ENCODE data around the gene ABLIM2. TPM values are rescaled to one million over a fixed set of nuclear protein-coding genes. Genes with fewer than 3 reads are reported as not detected.

Gene ABLIM2
- total and polyA plus RNA-seq, 2 experiments from 2014 or later, result 4.9 to 5.8 TPM

DNA sequence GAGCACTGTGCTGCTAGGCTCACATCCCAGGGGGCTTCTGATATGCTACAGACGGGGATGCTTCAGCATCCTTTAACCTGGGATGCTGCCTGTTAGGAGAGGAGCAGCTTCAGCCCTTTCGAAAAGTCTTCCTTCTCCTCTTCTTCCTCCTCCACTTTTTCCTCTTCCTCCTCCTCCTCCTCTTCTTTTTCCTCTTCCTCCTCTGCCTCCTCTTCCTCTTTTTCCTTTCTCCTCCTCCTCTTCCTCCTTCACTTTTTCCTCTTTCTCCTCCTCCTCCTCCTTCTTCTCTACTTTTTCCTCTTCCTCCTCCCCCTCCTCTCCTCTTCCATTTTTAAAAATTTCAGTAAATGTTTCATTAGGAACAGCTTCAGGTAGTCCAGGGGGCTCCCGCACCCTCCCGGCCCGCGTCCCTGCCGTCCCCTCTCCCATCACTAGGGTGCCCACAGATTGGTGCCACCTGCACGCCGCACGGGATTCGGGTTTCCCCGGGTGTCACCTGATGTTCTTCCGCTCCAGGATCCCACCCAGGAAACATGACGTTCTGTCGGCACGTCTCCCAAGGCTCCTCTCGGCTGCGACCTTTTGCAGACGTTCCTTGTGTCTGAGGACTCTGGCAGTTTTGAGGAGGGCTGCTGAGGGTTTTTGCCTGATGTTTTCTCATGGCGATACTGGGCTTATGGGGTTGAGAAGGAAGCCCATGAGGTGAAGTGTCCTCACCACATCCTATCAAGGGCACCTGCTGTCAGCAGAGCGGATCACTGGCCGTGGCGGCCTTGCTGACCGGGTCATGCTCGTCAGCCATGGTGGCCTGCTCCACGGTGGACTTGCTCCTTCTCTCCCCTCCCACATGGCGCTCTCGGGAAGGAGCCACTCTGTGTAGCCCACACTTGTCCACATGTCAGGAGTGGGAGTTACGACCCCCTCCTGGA lies 135.6 kb downstream of the ABLIM2 start:
- no peak for DNase-seq (ENCODE audit: low read depth in 1 of 2, low spot score in 1 of 2)
- TF ChIP-seq, protein P1, sequence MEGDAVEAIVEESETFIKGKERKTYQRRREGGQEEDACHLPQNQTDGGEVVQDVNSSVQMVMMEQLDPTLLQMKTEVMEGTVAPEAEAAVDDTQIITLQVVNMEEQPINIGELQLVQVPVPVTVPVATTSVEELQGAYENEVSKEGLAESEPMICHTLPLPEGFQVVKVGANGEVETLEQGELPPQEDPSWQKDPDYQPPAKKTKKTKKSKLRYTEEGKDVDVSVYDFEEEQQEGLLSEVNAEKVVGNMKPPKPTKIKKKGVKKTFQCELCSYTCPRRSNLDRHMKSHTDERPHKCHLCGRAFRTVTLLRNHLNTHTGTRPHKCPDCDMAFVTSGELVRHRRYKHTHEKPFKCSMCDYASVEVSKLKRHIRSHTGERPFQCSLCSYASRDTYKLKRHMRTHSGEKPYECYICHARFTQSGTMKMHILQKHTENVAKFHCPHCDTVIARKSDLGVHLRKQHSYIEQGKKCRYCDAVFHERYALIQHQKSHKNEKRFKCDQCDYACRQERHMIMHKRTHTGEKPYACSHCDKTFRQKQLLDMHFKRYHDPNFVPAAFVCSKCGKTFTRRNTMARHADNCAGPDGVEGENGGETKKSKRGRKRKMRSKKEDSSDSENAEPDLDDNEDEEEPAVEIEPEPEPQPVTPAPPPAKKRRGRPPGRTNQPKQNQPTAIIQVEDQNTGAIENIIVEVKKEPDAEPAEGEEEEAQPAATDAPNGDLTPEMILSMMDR (IDR thresholded peaks at IDR 0.05; ENCODE audit: low read depth, low read length), result no peak

DNA sequence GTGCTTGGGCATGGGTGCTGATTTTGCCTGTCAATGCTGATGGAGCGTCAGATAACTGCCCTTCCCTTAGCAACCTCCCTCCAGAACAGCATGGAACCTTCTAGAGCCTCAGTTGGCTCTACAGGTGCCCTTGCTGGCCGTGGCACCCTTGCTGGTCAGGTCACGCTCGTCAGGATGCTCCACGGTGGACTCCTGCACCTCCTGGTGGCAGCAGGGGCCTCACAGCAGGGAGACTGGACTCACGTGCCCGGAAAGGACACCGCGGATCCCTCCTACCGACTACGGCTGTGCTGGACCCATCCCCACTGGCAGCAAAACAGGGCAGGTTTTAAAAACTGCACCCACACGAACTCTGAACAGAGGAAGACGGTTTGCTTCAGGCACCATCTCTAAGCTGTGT lies 136.8 kb downstream of the ABLIM2 start:
- Histone ChIP-seq H3K9me3 (ENCODE audit: low read depth) (no peaks in the 10 kb centered on the region), H3K36me3 (no peaks in the 10 kb centered on the region), H3K4me3 (no peak overlapping the region), H3K4me1 (ENCODE audit: low read depth) (peaks cover 3% of the 10 kb centered on the region), H3K27me3 (no peaks in the 10 kb centered on the region), H3K27ac (no peak overlapping the region)
- DNase-seq (ENCODE audit: low read depth in 1 of 2, low spot score in 1 of 2), result no peak
- TF ChIP-seq, protein P1 (IDR thresholded peaks at IDR 0.05; ENCODE audit: low read depth, low read length), result peak; percentile 15

More for the DNA sequence above, 135.6 kb downstream of the ABLIM2 start:
- H3K27ac ChIP-seq, result no peak overlapping the region
- H3K36me3 ChIP-seq, result no peaks in the 10 kb centered on the region
- no peaks in the 10 kb centered on the region for H3K4me1 ChIP-seq (ENCODE audit: low read depth)
- H3K4me3 ChIP-seq, result no peak overlapping the region
- no peaks in the 10 kb centered on the region for H3K9me3 ChIP-seq (ENCODE audit: low read depth)
- no peaks in the 10 kb centered on the region for H3K27me3 ChIP-seq

DNA sequence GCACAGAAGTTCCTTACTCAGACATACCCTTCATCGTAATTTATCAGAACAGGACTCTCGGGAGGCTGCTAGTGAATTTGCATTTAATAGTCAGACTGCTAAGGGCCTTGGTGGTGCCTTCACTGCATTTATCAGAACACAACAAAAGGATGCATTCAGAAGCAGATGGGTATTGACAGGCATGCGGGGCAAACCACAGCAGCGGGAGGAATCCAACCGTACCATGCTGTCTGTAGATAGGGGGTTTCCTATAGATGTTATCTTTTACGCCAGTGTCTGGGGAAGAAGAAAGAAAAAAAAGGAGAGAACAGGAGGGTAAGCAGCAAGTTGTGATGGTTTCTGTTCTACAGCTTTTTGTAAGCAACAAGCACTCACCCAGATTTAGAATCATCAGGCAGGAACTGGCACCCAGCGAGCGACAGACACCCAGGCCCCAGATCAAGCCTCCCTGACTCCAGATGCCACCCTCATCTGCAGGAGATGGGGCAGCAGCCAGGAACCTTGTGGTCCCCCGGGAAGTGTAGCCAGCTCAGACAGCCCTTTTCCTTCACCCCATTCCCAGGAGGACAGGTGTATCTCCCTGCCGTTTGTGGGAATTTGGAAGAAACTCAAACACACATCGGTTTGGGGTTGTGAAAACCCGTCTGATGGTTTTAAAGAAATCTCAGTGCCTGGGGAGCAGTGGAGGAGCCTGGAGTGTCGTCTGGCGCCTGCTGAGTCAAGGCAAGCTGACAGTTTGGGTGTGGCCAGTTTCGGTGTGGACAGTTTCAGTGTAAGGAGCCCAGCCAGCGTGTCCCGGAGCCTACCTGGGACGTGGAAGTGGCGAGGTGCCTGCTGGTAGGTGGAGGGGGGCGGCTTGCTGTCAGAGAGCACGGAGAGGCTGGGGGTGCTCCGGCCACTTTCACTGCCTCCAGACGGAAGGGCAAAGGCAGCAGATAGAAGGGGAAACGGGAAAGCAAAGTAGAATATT lies 138.9 kb downstream of the ABLIM2 start:
- TF ChIP-seq, protein P1 (IDR thresholded peaks at IDR 0.05; ENCODE audit: low read depth, low read length), result no peak
- no peaks in the 10 kb centered on the region for H3K9me3 ChIP-seq (ENCODE audit: low read depth)
- no peak overlapping the region for H3K27ac ChIP-seq
- H3K27me3 ChIP-seq, result no peaks in the 10 kb centered on the region
- no peak for DNase-seq (ENCODE audit: low read depth in 1 of 2, low spot score in 1 of 2)
- H3K4me3 ChIP-seq, result no peak overlapping the region
- H3K36me3 ChIP-seq, result no peaks in the 10 kb centered on the region
- H3K4me1 ChIP-seq (ENCODE audit: low read depth), result peaks cover 5% of the 10 kb centered on the region

DNA sequence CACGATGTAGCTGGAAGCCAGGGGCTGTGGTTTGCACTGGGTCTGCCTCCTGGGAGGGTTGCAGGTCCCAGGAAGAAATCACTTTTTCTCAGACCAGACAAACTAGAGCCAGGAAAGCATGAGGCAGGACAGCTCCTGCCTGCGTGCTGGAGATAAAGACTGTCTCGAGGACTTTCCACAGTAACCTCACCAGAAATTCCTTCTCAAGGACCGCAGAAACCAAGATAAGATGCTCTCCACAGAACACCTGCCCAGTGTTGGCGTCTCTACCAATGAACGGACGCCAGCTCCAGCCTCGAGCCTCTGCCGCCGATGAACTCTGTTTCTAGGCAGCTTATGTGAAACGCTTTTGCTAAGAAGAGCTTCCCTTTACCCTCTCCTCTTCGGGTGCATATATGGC lies 142.1 kb downstream of the ABLIM2 start:
- Histone ChIP-seq H3K36me3 (no peaks in the 10 kb centered on the region), H3K4me1 (ENCODE audit: low read depth) (peaks cover 5% of the 10 kb centered on the region), H3K27ac (no peak overlapping the region), H3K4me3 (no peak overlapping the region), H3K27me3 (no peaks in the 10 kb centered on the region), H3K9me3 (ENCODE audit: low read depth) (no peaks in the 10 kb centered on the region)
- TF ChIP-seq, protein P1 (IDR thresholded peaks at IDR 0.05; ENCODE audit: low read depth, low read length), result no peak
- peak in 1 of 2 donors; percentile 47 for DNase-seq (ENCODE audit: low read depth in 1 of 2, low spot score in 1 of 2)

DNA sequence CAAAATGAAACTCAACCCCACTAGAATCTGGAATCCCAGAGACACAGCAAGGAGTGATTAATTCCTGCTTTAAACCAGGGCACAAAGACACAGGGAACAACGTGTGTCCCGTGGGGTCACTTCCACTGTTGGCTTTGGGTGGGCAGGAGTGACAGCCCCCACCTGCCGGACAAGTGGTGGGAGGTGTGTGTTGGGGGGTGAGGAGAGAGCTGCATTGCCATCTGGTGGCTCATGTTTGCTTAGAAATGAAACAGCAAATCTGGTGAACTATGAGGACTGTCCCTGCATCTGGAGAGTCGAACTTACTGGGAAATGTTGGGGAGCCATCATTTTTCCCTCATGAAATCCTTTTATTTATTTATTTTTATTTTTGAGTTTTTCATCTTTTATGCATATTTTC lies 143.1 kb downstream of the ABLIM2 start:
- Histone ChIP-seq H3K27me3 (no peaks in the 10 kb centered on the region), H3K4me3 (no peak overlapping the region), H3K9me3 (ENCODE audit: low read depth) (no peaks in the 10 kb centered on the region), H3K36me3 (no peaks in the 10 kb centered on the region), H3K27ac (no peak overlapping the region), H3K4me1 (ENCODE audit: low read depth) (peaks cover 11% of the 10 kb centered on the region)
- DNase-seq (ENCODE audit: low read depth in 1 of 2, low spot score in 1 of 2), result peak in 1 of 2 donors; percentile 16
- TF ChIP-seq, protein P1 (IDR thresholded peaks at IDR 0.05; ENCODE audit: low read depth, low read length), result peak; percentile 46

Measured in cardiac muscle cell (in vitro differentiated cells and primary cell).